SK-N-SH treated with all-trans-retinoic acid at 6 μM for 48 hours (cell line): ENCODE data around the gene KLHDC10.

Experiments
- ATAC-seq: fragments of 200-7000 bp; cut with Tn5 transposase; 3 replicates; pipeline ENCODE4 v1.9.1; 2020; ENCODE audit warnings: mild to moderate bottlenecking, moderate library complexity
- ARNTL ChIP-seq: fragments of 450-650 bp; formaldehyde crosslinking; IDR thresholded peaks from 2 replicates; pipeline ENCODE4 v1.5.0; 2020; ENCODE audit warnings: low read depth, mild to moderate bottlenecking, moderate library complexity, borderline replicate concordance
- BACH2 ChIP-seq: fragments of 250-450 bp; sonication (Bioruptor Pico); IDR thresholded peaks from 2 replicates; pipeline ENCODE4 v1.9.0; 2021; ENCODE audit warnings: mild to moderate bottlenecking, borderline replicate concordance
- CREB5 ChIP-seq: fragments of 250-450 bp; sonication (Bioruptor Pico); IDR thresholded peaks from 2 replicates; pipeline ENCODE4 v1.5.1; 2020; ENCODE audit warnings: low read depth, mild to moderate bottlenecking, moderate library complexity
- CSRNP3 ChIP-seq: fragments of 250-450 bp; sonication (Bioruptor Pico); IDR thresholded peaks from 2 replicates; pipeline ENCODE4 v1.5.1; 2021; ENCODE audit warnings: mild to moderate bottlenecking, moderate library complexity
- GLIS3 ChIP-seq: fragments of 250-450 bp; sonication (Bioruptor Pico); IDR thresholded peaks from 2 replicates; pipeline ENCODE4 v1.5.0; 2020; ENCODE audit warnings: mild to moderate bottlenecking, moderate library complexity
- ISL1 ChIP-seq: fragments of 250-450 bp; sonication (Bioruptor Pico); IDR thresholded peaks from 2 replicates; pipeline ENCODE4 v2.1.2; 2022; ENCODE audit warnings: mild to moderate bottlenecking, moderate library complexity
- OSR1 ChIP-seq: fragments of 250-450 bp; sonication (Bioruptor Pico); IDR thresholded peaks from 2 replicates; pipeline ENCODE4 v1.8.0; 2022; ENCODE audit warnings: moderate library complexity, mild to moderate bottlenecking, inconsistent platforms
- PATZ1 ChIP-seq: fragments of 250-450 bp; sonication (Bioruptor Pico); IDR thresholded peaks from 2 replicates; pipeline ENCODE4 v1.8.0; 2020; ENCODE audit warnings: mild to moderate bottlenecking, moderate library complexity, borderline replicate concordance
- POU6F1 ChIP-seq: fragments of 250-450 bp; sonication (Bioruptor Pico); IDR thresholded peaks from 2 replicates; pipeline ENCODE4 v1.8.0; 2021; ENCODE audit warnings: low read depth, mild to moderate bottlenecking, moderate library complexity, borderline replicate concordance
- PPARA ChIP-seq: fragments of 250-450 bp; sonication (Bioruptor Pico); IDR thresholded peaks from 2 replicates; pipeline ENCODE4 v1.5.0; 2020; ENCODE audit warnings: mild to moderate bottlenecking, borderline replicate concordance
- RARB ChIP-seq: fragments of 250-450 bp; sonication (Bioruptor Pico); IDR thresholded peaks from 2 replicates; pipeline ENCODE4 v1.8.0; 2021; ENCODE audit warnings: mild to moderate bottlenecking, moderate library complexity
- SNAI2 ChIP-seq: fragments of 250-450 bp; sonication (Bioruptor Pico); IDR thresholded peaks from 2 replicates; pipeline ENCODE4 v1.5.0; 2020; ENCODE audit warnings: mild to moderate bottlenecking, moderate library complexity
- TCF4 ChIP-seq: fragments of 250-450 bp; sonication (Bioruptor Pico); IDR thresholded peaks from 2 replicates; pipeline ENCODE4 v1.8.0; 2021; ENCODE audit warnings: mild to moderate bottlenecking, moderate library complexity, borderline replicate concordance
- TSHZ2 ChIP-seq: fragments of 250-450 bp; sonication (Bioruptor Pico); IDR thresholded peaks from 2 replicates; pipeline ENCODE4 v1.5.0; 2020; ENCODE audit warnings: mild to moderate bottlenecking, moderate library complexity
- ZFP3 ChIP-seq: fragments of 250-450 bp; sonication (Bioruptor Pico); IDR thresholded peaks from 2 replicates; pipeline ENCODE4 v1.5.0; 2020; ENCODE audit warnings: mild to moderate bottlenecking, moderate library complexity
- ZNF565 ChIP-seq: fragments of 450-650 bp; formaldehyde crosslinking; conservative IDR thresholded peaks from 2 replicates; pipeline ENCODE4 v1.5.0; 2020; ENCODE audit warnings: low read depth, mild to moderate bottlenecking, moderate library complexity
- ZNF70 ChIP-seq: fragments of 450-650 bp; formaldehyde crosslinking; IDR thresholded peaks from 2 replicates; pipeline ENCODE4 v1.5.0; 2020; ENCODE audit warnings: mild to moderate bottlenecking, moderate library complexity
- ZNF8 ChIP-seq: fragments of 450-650 bp; formaldehyde crosslinking; IDR thresholded peaks from 2 replicates; pipeline ENCODE4 v1.5.0; 2020; ENCODE audit warnings: mild to moderate bottlenecking, moderate library complexity

KLHDC10 gene

GRCh38 chr7:130022623-130023175 lies 47.6 kb upstream of the KLHDC10 start:
- no peak for ATAC-seq
- TF ChIP-seq ZNF70 (CRISPR knock-in tag) = no peak
- TF ChIP-seq PPARA (CRISPR knock-in tag) = no peak
- TF ChIP-seq ZFP3 (CRISPR knock-in tag) = no peak
- no peak for TF ChIP-seq PATZ1 (CRISPR knock-in tag)
- TF ChIP-seq SNAI2 (CRISPR knock-in tag) = no peak
- TF ChIP-seq TSHZ2 = no peak
- TF ChIP-seq POU6F1 = no peak
- no peak for TF ChIP-seq CSRNP3 (CRISPR knock-in tag)
- TF ChIP-seq RARB (CRISPR knock-in tag) = no peak

GRCh38 chr7:130024390-130024789 lies 45.9 kb upstream of the KLHDC10 start:
- TF ChIP-seq ZNF565 (CRISPR knock-in tag) (no peak), OSR1 (CRISPR knock-in tag) (no peak), ISL1 (CRISPR knock-in tag) (no peak), BACH2 (CRISPR knock-in tag) (no peak), TSHZ2 (no peak), CSRNP3 (CRISPR knock-in tag) (no peak), ZNF8 (CRISPR knock-in tag) (no peak)
- ATAC-seq = no peak

- no peak for ATAC-seq
- TF ChIP-seq SNAI2 (CRISPR knock-in tag) (no peak), ZNF565 (CRISPR knock-in tag) (no peak), ARNTL (CRISPR knock-in tag) (no peak), TSHZ2 (no peak), ZNF8 (CRISPR knock-in tag) (no peak), TCF4 (CRISPR knock-in tag) (no peak), BACH2 (CRISPR knock-in tag) (no peak), CREB5 (no peak), GLIS3 (no peak), ZNF70 (CRISPR knock-in tag) (no peak), CSRNP3 (CRISPR knock-in tag) (no peak)
Observed at GRCh38 chr7:130032698-130033097, 37.6 kb upstream of the KLHDC10 start.
